SK-N-SH (cell line): Measurements from ENCODE around the gene STARD7. TPM values are rescaled to one million over a fixed set of nuclear protein-coding genes. Genes with fewer than 3 reads are reported as not detected.

Source experiments
- CTCF ChIA-PET: fragments of 300-600, 350-600 bp; formaldehyde crosslinking; extraction: SDS; loops from one replicate; lab custom pipeline; 2021; lab: Yijun Ruan, JAX
- POLR2A ChIA-PET: fragments of 350-600 bp; sonication (Branson Sonifier 250); formaldehyde crosslinking; extraction: SDS; loops from one replicate; lab custom pipeline; 2020; ENCODE audit warnings: antibody characterized with exemption, inconsistent platforms; lab: Yijun Ruan, JAX
- DNase-seq: peaks from one replicate; pipeline ENCODE4 v3.0.0; 2012
- H2AFZ ChIP-seq: fragments of 200-600 bp; sonication (generic); 2 replicates; pipeline ENCODE4 v1.8.1; 2016; ENCODE audit warnings: antibody characterized with exemption, mild to moderate bottlenecking, low read depth
- H3F3A ChIP-seq: fragments of 200-600 bp; sonication (generic); replicated peaks from 2 replicates; pipeline ENCODE3; 2016; ENCODE audit warnings: antibody characterized with exemption, mild to moderate bottlenecking; ENCODE audit not compliant: insufficient read depth
- H3K27ac ChIP-seq, 2 experiments: fragments of 200-500 bp in 1 of 2; fragments of 200-600 bp in 1 of 2; sonication (Bioruptor generic) in 1 of 2; sonication (generic), shearing (Covaris generic) in 1 of 2; 2 replicates each; pipeline versions ENCODE4 v1.5.1 to v1.6.1; 2014 to 2016; ENCODE audit warnings: low read depth in 2 of 2, inconsistent platforms in 1 of 2, low read length in 1 of 2, mild to moderate bottlenecking in 1 of 2, mixed read lengths in 1 of 2
- H3K27me3 ChIP-seq: fragments of 200-600 bp; sonication (generic), shearing (Covaris generic); 2 replicates; pipeline ENCODE4 v1.6.1; 2016; ENCODE audit warnings: mixed run types; ENCODE audit not compliant: insufficient read depth
- H3K36me3 ChIP-seq, 2 experiments: fragments of 200-500 bp in 1 of 2; fragments of 200-600 bp in 1 of 2; sonication (Bioruptor generic) in 1 of 2; sonication (generic) in 1 of 2; replicated peaks in 1 of 2; 2 replicates each; pipeline versions ENCODE3 to v1.5.1; 2014 to 2016; ENCODE audit warnings: low read length in 1 of 2, mild to moderate bottlenecking in 1 of 2; ENCODE audit not compliant: insufficient read depth in 2 of 2, control insufficient read depth in 1 of 2
- H3K4me1 ChIP-seq, 2 experiments: fragments of 200-500 bp in 1 of 2; fragments of 200-600 bp in 1 of 2; sonication (Bioruptor generic) in 1 of 2; sonication (generic), shearing (Covaris generic) in 1 of 2; 2 replicates each; pipeline versions ENCODE4 v1.5.1 to v1.6.1; 2014 to 2016; ENCODE audit warnings: low read depth in 1 of 2, low read length in 1 of 2, mixed run types in 1 of 2; ENCODE audit not compliant: insufficient read depth in 2 of 2, control insufficient read depth in 1 of 2
- H3K4me2 ChIP-seq: fragments of 200-600 bp; sonication (generic), shearing (Covaris generic); 2 replicates; pipeline ENCODE4 v1.6.1; 2017; ENCODE audit warnings: mixed run types
- H3K4me3 ChIP-seq, 2 experiments: fragments of 200-500 bp in 1 of 2; fragments of 200-600 bp in 1 of 2; sonication (Bioruptor generic) in 1 of 2; sonication (generic), shearing (Covaris generic) in 1 of 2; 2 replicates each; pipeline versions ENCODE4 v1.5.1 to v1.8.1; 2014 to 2016; ENCODE audit warnings: low read depth in 2 of 2, inconsistent platforms in 1 of 2, low read length in 1 of 2, mild to moderate bottlenecking in 1 of 2, mixed read lengths in 1 of 2, moderate library complexity in 1 of 2
- H3K79me2 ChIP-seq: fragments of 200-600 bp; sonication (generic); 2 replicates; pipeline ENCODE4 v1.8.1; 2017; ENCODE audit warnings: mild to moderate bottlenecking; ENCODE audit not compliant: insufficient read depth
- H3K9ac ChIP-seq: fragments of 200-600 bp; sonication (generic); 2 replicates; pipeline ENCODE4 v1.6.1; 2017; ENCODE audit warnings: mixed run types
- H3K9me2 ChIP-seq: fragments of 200-600 bp; sonication (generic); 2 replicates; pipeline ENCODE4 v1.6.1; 2017; ENCODE audit warnings: mixed run types
- H3K9me3 ChIP-seq: fragments of 200-600 bp; sonication (generic); 2 replicates; pipeline ENCODE4 v1.6.1; 2017; ENCODE audit warnings: mixed run types, mild to moderate bottlenecking, moderate library complexity
- H4K20me1 ChIP-seq: fragments of 200-600 bp; sonication (generic); 2 replicates; pipeline ENCODE4 v1.6.1; 2017; ENCODE audit warnings: mild to moderate bottlenecking, mixed run types; ENCODE audit not compliant: insufficient read depth
- CHD2 ChIP-seq: fragments of 150-350 bp; IDR thresholded peaks from 2 replicates; pipeline ENCODE4 v1.6.1; 2018; ENCODE audit warnings: low read length; ENCODE audit not compliant: partially characterized antibody
- CTCF ChIP-seq: fragments of 200-600 bp; sonication (generic); IDR thresholded peaks from 2 replicates; pipeline ENCODE4 v1.6.1; 2017; ENCODE audit warnings: antibody characterized with exemption, mild to moderate bottlenecking, moderate library complexity
- ELF1 ChIP-seq: IDR thresholded peaks from 2 replicates; pipeline ENCODE4 v1.4.0; 2012
- EP300 ChIP-seq, 2 experiments: IDR thresholded peaks; 2 replicates each; pipeline versions ENCODE4 v1.4.0 to v1.6.1; 2012; ENCODE audit warnings: borderline replicate concordance in 1 of 2, low read depth in 1 of 2, low read length in 1 of 2
- EZH2phosphoT487 ChIP-seq: fragments of 200-600 bp; sonication (generic); IDR thresholded peaks from 2 replicates; pipeline ENCODE4 v1.6.1; 2017; ENCODE audit warnings: low read depth, mixed run types, mild to moderate bottlenecking, antibody characterized with exemption, moderate library complexity, borderline replicate concordance
- FOSL2 ChIP-seq: IDR thresholded peaks from 2 replicates; pipeline ENCODE4 v1.4.0; 2012; ENCODE audit warnings: low read depth, mild to moderate bottlenecking, moderate library complexity, borderline replicate concordance
- IRF3 ChIP-seq: fragments of 150-350 bp; IDR thresholded peaks from 2 replicates; pipeline ENCODE4 v1.6.1; 2016; ENCODE audit warnings: mild to moderate bottlenecking, low read depth, low read length
- MEF2A ChIP-seq: IDR thresholded peaks from 2 replicates; pipeline ENCODE4 v1.4.0; 2012; ENCODE audit warnings: low read depth, borderline replicate concordance
- NFIC ChIP-seq: IDR thresholded peaks from 2 replicates; pipeline ENCODE4 v1.4.0; 2012; ENCODE audit warnings: borderline replicate concordance
- NRF1 ChIP-seq: IDR thresholded peaks from 2 replicates; pipeline ENCODE4 v1.6.1; 2012; ENCODE audit warnings: low read depth, mild to moderate bottlenecking, low read length
- RCOR1 ChIP-seq: fragments of 150-350 bp; IDR thresholded peaks from 2 replicates; pipeline ENCODE4 v1.6.1; 2017; ENCODE audit warnings: antibody characterized with exemption, low read length
- REST ChIP-seq: IDR thresholded peaks from 2 replicates; pipeline ENCODE4 v1.6.1; 2012; ENCODE audit warnings: mild to moderate bottlenecking, low read depth, low read length, moderate library complexity
- RXRA ChIP-seq: IDR thresholded peaks from 2 replicates; pipeline ENCODE4 v1.4.0; 2012; ENCODE audit warnings: low read depth, mild to moderate bottlenecking, borderline replicate concordance
- SIN3A ChIP-seq: IDR thresholded peaks from 2 replicates; pipeline ENCODE4 v1.6.1; 2012; ENCODE audit warnings: low read depth, mild to moderate bottlenecking, low read length, moderate library complexity, borderline replicate concordance
- TAF1 ChIP-seq: IDR thresholded peaks from 2 replicates; pipeline ENCODE4 v1.6.1; 2012; ENCODE audit warnings: low read depth, mild to moderate bottlenecking, low read length, moderate library complexity, borderline replicate concordance
- USF1 ChIP-seq: IDR thresholded peaks from 2 replicates; pipeline ENCODE4 v1.4.0; 2012; ENCODE audit warnings: low read depth, borderline replicate concordance
- USF2 ChIP-seq: fragments of 150-350 bp; IDR thresholded peaks from 2 replicates; pipeline ENCODE4 v1.6.1; 2017; ENCODE audit warnings: antibody characterized with exemption, low read length, low read depth, borderline replicate concordance
- WGBS: methylation state at CpG from one replicate; pipeline ENCODE4 v1.1.6; 2017; ENCODE audit warnings: low lambda C conversion rate; 5-methylcytosine and 5-hydroxymethylcytosine counted together
- polyA plus RNA-seq, 3 experiments: library from polyadenylated mRNA; depleted of rRNA; stranded (reverse); fragments of >200 nt; gene quantifications; 2 replicates each; pipeline ENCODE4 v1.2.3, GENCODE V29; 2012

STARD7 gene
- polyA plus RNA-seq, 1 of the 3 experiments (the other 2 are of a cell fraction), result 36.1 TPM

- Histone ChIP-seq H3K9me3 (no peaks in the 10 kb centered on the region), H3K79me2 (no peaks in the 10 kb centered on the region), H3K27me3 (no peaks in the 10 kb centered on the region), H4K20me1 (no peaks in the 10 kb centered on the region), H3K36me3 (no peaks in the 10 kb centered on the region), H3K9me2 (no peaks in the 10 kb centered on the region), H3K27ac (no peak overlapping the region)
- 83% methylated on average over 17 of the region's 17 CpGs for WGBS
- POLR2A ChIA-PET, result no interaction called here
- CTCF ChIA-PET, result interaction anchor here (1.0 kb wide), 1 partner anchor 15 kb away, joined by 6 read pairs; no protein-coding TSS in a partner anchor
- no peak for DNase-seq
- no peak for TF ChIP-seq EP300 (IDR thresholded peaks at IDR 0.05; ENCODE audit: borderline replicate concordance in 1 of 2, low read depth in 1 of 2, low read length in 1 of 2)
- TF ChIP-seq NFIC, result no peak
- no peak for TF ChIP-seq CHD2
- TF ChIP-seq REST, result no peak
- TF ChIP-seq SIN3A, result no peak
- TF ChIP-seq ELF1, result no peak
- no peak for TF ChIP-seq USF2
- no peak for TF ChIP-seq IRF3
- TF ChIP-seq MEF2A, result no peak
- no peak for TF ChIP-seq EZH2phosphoT487
- TF ChIP-seq TAF1, result no peak
- no peak for TF ChIP-seq CTCF
- TF ChIP-seq RXRA, result no peak
- TF ChIP-seq NRF1, result no peak
- TF ChIP-seq RCOR1, result no peak
- no peak for TF ChIP-seq FOSL2
- no peak for TF ChIP-seq USF1
- TF ChIP-seq, all 33 proteins: peak for 0
- no peak overlapping the region for H3K4me2 ChIP-seq
- H3K9ac ChIP-seq, result no peak overlapping the region
- H2AFZ ChIP-seq, result no peak overlapping the region
- H3K4me1 ChIP-seq, result no peaks in the 10 kb centered on the region; a peak in 1 of 4 replicates
- H3K4me3 ChIP-seq, result no peak overlapping the region
- H3F3A ChIP-seq, result no peaks in the 10 kb centered on the region
These were observed 49.4 kb downstream of the STARD7 start for GRCh38 chr2:96159084-96159830.
